SK-N-SH treated with all-trans-retinoic acid at 6 μM for 48 hours (cell line): Measurements from ENCODE around the gene AMMECR1.

Source experiments
- ATAC-seq: fragments of 200-7000 bp; cut with Tn5 transposase; 3 replicates; pipeline ENCODE4 v1.9.1; 2020; ENCODE audit warnings: mild to moderate bottlenecking, moderate library complexity
- ARNTL ChIP-seq: fragments of 450-650 bp; formaldehyde crosslinking; IDR thresholded peaks from 2 replicates; pipeline ENCODE4 v1.5.0; 2020; ENCODE audit warnings: low read depth, mild to moderate bottlenecking, moderate library complexity, borderline replicate concordance
- BACH2 ChIP-seq: fragments of 250-450 bp; sonication (Bioruptor Pico); IDR thresholded peaks from 2 replicates; pipeline ENCODE4 v1.9.0; 2021; ENCODE audit warnings: mild to moderate bottlenecking, borderline replicate concordance
- ESRRG ChIP-seq: fragments of 250-450 bp; sonication (Bioruptor Pico); IDR thresholded peaks from 2 replicates; pipeline ENCODE4 v1.6.1; 2021; ENCODE audit warnings: mild to moderate bottlenecking
- OSR1 ChIP-seq: fragments of 250-450 bp; sonication (Bioruptor Pico); IDR thresholded peaks from 2 replicates; pipeline ENCODE4 v1.8.0; 2022; ENCODE audit warnings: moderate library complexity, mild to moderate bottlenecking, inconsistent platforms
- PPARA ChIP-seq: fragments of 250-450 bp; sonication (Bioruptor Pico); IDR thresholded peaks from 2 replicates; pipeline ENCODE4 v1.5.0; 2020; ENCODE audit warnings: mild to moderate bottlenecking, borderline replicate concordance
- RARB ChIP-seq: fragments of 250-450 bp; sonication (Bioruptor Pico); IDR thresholded peaks from 2 replicates; pipeline ENCODE4 v1.8.0; 2021; ENCODE audit warnings: mild to moderate bottlenecking, moderate library complexity
- TOX ChIP-seq: fragments of 250-450 bp; sonication (Bioruptor Pico); IDR thresholded peaks from 2 replicates; pipeline ENCODE4 v1.8.0; 2021; ENCODE audit warnings: mild to moderate bottlenecking, moderate library complexity, borderline replicate concordance
- ZC3H10 ChIP-seq: fragments of 250-450 bp; sonication (Bioruptor Pico); IDR thresholded peaks from 2 replicates; pipeline ENCODE4 v1.5.1; 2021; ENCODE audit warnings: mild to moderate bottlenecking, moderate library complexity
- ZFP3 ChIP-seq: fragments of 250-450 bp; sonication (Bioruptor Pico); IDR thresholded peaks from 2 replicates; pipeline ENCODE4 v1.5.0; 2020; ENCODE audit warnings: mild to moderate bottlenecking, moderate library complexity
- ZFP30 ChIP-seq: fragments of 450-650 bp; formaldehyde crosslinking; IDR thresholded peaks from 2 replicates; pipeline ENCODE4 v1.5.0; 2022; ENCODE audit warnings: mild to moderate bottlenecking, moderate library complexity
- ZNF565 ChIP-seq: fragments of 450-650 bp; formaldehyde crosslinking; conservative IDR thresholded peaks from 2 replicates; pipeline ENCODE4 v1.5.0; 2020; ENCODE audit warnings: low read depth, mild to moderate bottlenecking, moderate library complexity
- ZNF70 ChIP-seq: fragments of 450-650 bp; formaldehyde crosslinking; IDR thresholded peaks from 2 replicates; pipeline ENCODE4 v1.5.0; 2020; ENCODE audit warnings: mild to moderate bottlenecking, moderate library complexity
- TF ChIP-seq, protein P1 (sequence below): fragments of 250-450 bp; sonication (Bioruptor Pico); IDR thresholded peaks from 2 replicates; pipeline ENCODE4 v1.5.0; 2020; ENCODE audit warnings: mild to moderate bottlenecking, moderate library complexity
- TF ChIP-seq, protein P2 (sequence below): fragments of 250-450 bp; sonication (Bioruptor Pico); IDR thresholded peaks from 2 replicates; pipeline ENCODE4 v1.8.0; 2020; ENCODE audit warnings: mild to moderate bottlenecking, moderate library complexity, borderline replicate concordance
- TF ChIP-seq, protein P3 (sequence below): fragments of 250-450 bp; sonication (Bioruptor Pico); IDR thresholded peaks from 2 replicates; pipeline ENCODE4 v1.5.1; 2020; ENCODE audit warnings: low read depth, mild to moderate bottlenecking, moderate library complexity
- TF ChIP-seq, protein P4 (sequence below): fragments of 250-450 bp; sonication (Bioruptor Pico); IDR thresholded peaks from 2 replicates; pipeline ENCODE4 v1.8.0; 2021; ENCODE audit warnings: low read depth, mild to moderate bottlenecking, moderate library complexity, borderline replicate concordance

Gene AMMECR1

DNA sequence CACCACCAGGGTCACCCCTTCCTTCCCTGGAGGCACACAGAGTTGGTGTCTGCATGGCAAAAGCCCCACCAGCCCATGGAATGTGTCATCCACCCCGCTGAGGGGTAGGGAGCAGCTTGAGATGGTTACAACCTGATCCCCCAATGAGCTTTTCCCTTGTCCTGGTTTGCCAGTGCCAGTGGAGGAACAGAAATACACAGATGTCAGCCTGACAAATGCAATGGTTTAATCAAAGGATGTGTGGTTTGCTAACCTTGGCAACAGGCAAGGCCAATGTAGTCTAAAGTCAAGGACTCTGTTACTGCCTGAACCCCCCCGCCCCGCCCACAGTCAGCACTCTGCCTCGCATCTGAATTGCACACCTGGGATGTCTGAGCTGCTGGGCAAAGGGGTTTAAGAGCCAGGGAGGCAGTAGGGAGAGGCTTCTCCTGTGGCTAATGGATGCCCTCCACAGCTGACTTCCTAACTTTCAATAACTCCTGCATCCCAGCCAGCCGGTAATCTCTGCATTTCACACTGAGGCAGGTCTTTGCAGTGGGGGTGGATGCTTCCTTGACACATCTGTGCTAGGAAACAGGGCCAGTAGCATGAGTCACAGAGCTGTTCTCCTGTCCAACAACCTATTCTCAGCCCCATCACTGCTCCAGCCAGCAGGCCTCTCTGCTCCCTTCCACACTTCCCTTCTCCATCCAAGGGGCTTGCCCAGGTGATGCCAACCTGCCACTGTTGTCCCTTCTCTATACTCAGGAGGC is 137.5 kb downstream of the AMMECR1 start:
- ATAC-seq, result peak; percentile 88
- no peak for TF ChIP-seq TOX (CRISPR knock-in tag)
- TF ChIP-seq ZC3H10 (CRISPR knock-in tag), result no peak
- TF ChIP-seq ARNTL (CRISPR knock-in tag), result no peak
- TF ChIP-seq OSR1 (CRISPR knock-in tag), result no peak
- TF ChIP-seq, protein P1, sequence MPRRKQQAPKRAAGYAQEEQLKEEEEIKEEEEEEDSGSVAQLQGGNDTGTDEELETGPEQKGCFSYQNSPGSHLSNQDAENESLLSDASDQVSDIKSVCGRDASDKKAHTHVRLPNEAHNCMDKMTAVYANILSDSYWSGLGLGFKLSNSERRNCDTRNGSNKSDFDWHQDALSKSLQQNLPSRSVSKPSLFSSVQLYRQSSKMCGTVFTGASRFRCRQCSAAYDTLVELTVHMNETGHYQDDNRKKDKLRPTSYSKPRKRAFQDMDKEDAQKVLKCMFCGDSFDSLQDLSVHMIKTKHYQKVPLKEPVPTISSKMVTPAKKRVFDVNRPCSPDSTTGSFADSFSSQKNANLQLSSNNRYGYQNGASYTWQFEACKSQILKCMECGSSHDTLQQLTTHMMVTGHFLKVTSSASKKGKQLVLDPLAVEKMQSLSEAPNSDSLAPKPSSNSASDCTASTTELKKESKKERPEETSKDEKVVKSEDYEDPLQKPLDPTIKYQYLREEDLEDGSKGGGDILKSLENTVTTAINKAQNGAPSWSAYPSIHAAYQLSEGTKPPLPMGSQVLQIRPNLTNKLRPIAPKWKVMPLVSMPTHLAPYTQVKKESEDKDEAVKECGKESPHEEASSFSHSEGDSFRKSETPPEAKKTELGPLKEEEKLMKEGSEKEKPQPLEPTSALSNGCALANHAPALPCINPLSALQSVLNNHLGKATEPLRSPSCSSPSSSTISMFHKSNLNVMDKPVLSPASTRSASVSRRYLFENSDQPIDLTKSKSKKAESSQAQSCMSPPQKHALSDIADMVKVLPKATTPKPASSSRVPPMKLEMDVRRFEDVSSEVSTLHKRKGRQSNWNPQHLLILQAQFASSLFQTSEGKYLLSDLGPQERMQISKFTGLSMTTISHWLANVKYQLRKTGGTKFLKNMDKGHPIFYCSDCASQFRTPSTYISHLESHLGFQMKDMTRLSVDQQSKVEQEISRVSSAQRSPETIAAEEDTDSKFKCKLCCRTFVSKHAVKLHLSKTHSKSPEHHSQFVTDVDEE (CRISPR knock-in tag), result no peak

DNA sequence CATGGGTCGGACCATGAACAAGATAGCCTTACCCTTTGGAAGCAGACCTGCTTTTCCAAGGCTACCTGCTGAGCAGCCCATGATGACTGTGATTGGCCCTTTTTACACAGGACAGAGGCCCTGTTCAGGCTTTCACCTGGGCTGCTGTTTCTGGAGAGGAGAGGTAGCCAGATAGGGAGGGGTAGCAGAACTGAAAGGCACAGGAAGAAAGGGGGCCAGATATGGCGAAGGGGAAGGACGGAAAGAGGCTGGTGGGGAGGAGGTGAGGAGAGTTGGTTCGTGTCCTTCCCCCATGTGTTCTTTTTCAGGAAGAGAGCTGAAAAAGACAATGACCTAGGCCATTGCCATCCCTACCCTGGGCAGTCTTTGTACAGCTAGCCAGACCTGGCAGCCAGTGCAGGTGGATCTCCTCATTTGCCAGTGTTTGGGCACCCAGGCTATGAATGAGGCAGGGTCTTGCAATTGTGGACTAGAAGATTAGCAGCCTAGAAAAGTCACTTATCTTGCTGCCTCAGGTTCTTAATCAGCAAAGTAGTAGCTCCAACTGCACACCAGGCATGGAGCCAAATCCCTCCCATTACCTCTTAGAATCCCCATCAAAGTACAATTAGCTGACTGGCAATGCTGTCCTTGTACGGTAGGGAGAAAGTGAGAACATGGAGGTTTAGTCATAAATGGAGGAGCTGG is 139.6 kb downstream of the AMMECR1 start:
- ATAC-seq, result no peak
- no peak for TF ChIP-seq RARB
- no peak for TF ChIP-seq ZNF565 (CRISPR knock-in tag)
- no peak for TF ChIP-seq PPARA
- TF ChIP-seq, protein P2, sequence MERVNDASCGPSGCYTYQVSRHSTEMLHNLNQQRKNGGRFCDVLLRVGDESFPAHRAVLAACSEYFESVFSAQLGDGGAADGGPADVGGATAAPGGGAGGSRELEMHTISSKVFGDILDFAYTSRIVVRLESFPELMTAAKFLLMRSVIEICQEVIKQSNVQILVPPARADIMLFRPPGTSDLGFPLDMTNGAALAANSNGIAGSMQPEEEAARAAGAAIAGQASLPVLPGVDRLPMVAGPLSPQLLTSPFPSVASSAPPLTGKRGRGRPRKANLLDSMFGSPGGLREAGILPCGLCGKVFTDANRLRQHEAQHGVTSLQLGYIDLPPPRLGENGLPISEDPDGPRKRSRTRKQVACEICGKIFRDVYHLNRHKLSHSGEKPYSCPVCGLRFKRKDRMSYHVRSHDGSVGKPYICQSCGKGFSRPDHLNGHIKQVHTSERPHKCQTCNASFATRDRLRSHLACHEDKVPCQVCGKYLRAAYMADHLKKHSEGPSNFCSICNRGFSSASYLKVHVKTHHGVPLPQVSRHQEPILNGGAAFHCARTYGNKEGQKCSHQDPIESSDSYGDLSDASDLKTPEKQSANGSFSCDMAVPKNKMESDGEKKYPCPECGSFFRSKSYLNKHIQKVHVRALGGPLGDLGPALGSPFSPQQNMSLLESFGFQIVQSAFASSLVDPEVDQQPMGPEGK (CRISPR knock-in tag), result no peak
- TF ChIP-seq, protein P1 (CRISPR knock-in tag), result no peak
- TF ChIP-seq, protein P3, sequence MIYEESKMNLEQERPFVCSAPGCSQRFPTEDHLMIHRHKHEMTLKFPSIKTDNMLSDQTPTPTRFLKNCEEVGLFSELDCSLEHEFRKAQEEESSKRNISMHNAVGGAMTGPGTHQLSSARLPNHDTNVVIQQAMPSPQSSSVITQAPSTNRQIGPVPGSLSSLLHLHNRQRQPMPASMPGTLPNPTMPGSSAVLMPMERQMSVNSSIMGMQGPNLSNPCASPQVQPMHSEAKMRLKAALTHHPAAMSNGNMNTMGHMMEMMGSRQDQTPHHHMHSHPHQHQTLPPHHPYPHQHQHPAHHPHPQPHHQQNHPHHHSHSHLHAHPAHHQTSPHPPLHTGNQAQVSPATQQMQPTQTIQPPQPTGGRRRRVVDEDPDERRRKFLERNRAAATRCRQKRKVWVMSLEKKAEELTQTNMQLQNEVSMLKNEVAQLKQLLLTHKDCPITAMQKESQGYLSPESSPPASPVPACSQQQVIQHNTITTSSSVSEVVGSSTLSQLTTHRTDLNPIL (CRISPR knock-in tag), result no peak

DNA sequence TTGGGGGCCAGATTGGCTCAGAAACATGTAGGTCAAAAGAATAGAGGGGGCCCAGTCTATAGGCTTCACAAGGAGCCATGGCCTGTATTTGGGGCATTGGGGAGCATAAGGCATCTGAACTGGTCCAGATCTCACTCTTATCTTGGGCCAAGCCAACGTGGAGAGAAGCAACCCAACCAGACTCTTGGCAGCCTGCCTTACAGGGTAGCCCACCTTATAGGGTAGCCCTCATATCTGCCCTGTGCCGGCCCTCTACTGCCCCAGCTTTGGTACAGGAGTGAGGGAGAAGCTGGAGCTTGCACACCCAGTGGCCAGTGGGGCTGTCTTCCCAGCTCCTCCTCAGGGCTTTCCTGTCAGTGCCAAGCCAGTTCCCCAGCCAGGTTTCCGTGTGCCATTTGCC is 142.2 kb downstream of the AMMECR1 start:
- no peak for TF ChIP-seq ZNF565 (CRISPR knock-in tag)
- TF ChIP-seq, protein P1 (CRISPR knock-in tag), result no peak
- TF ChIP-seq ZFP30 (CRISPR knock-in tag), result no peak
- no peak for TF ChIP-seq ESRRG (CRISPR knock-in tag)
- TF ChIP-seq ARNTL (CRISPR knock-in tag), result no peak
- TF ChIP-seq, all 23 proteins: peak for 0
- no peak for ATAC-seq

DNA sequence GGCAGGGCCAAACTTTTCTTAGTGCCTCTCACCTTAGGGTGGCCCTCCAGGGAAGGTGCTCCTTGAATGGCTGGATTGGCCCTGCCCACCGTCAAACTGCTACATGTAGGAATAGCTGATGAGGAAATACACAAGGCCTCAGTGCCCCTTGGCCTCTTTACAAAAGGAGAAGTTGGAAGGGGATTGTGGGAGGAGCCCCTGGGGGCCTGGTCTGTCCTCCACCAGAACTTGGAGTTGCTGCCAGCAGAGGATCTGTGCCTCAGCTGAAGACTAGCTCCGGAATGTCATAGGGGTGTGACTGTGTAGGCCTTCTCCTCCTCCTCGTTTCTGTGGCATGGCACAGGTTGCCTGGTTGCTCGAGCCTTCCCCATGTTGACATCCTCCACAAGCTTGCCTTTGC is 142.7 kb downstream of the AMMECR1 start:
- no peak for ATAC-seq
- no peak for TF ChIP-seq ESRRG (CRISPR knock-in tag)
- TF ChIP-seq ZC3H10 (CRISPR knock-in tag), result no peak
- no peak for TF ChIP-seq BACH2 (CRISPR knock-in tag)
- TF ChIP-seq, protein P1 (CRISPR knock-in tag), result no peak
- no peak for TF ChIP-seq ARNTL (CRISPR knock-in tag)
- no peak for TF ChIP-seq ZFP3 (CRISPR knock-in tag)
- TF ChIP-seq, protein P4, sequence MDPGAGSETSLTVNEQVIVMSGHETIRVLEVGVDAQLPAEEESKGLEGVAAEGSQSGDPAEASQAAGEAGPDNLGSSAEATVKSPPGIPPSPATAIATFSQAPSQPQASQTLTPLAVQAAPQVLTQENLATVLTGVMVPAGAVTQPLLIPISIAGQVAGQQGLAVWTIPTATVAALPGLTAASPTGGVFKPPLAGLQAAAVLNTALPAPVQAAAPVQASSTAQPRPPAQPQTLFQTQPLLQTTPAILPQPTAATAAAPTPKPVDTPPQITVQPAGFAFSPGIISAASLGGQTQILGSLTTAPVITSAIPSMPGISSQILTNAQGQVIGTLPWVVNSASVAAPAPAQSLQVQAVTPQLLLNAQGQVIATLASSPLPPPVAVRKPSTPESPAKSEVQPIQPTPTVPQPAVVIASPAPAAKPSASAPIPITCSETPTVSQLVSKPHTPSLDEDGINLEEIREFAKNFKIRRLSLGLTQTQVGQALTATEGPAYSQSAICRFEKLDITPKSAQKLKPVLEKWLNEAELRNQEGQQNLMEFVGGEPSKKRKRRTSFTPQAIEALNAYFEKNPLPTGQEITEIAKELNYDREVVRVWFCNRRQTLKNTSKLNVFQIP (CRISPR knock-in tag), result no peak
- TF ChIP-seq ZNF70 (CRISPR knock-in tag), result no peak
